Nasal cavity respiratory epithelium epithelial cell of viscerocranial mucosa (primary cell): ENCODE results near the gene PLCE1. TPM values are rescaled to one million over a fixed set of nuclear protein-coding genes. Genes with fewer than 3 reads are reported as not detected.

Source experiments
- total RNA-seq: library from RNA; depleted of rRNA; stranded (reverse); fragments of >200 nt; gene quantifications from 2 replicates; pipeline ENCODE4 v1.2.3, GENCODE V29; 2014

The PLCE1 gene
- total RNA-seq, result under 0.01 and 2.9 TPM in 2 replicates

DNA sequence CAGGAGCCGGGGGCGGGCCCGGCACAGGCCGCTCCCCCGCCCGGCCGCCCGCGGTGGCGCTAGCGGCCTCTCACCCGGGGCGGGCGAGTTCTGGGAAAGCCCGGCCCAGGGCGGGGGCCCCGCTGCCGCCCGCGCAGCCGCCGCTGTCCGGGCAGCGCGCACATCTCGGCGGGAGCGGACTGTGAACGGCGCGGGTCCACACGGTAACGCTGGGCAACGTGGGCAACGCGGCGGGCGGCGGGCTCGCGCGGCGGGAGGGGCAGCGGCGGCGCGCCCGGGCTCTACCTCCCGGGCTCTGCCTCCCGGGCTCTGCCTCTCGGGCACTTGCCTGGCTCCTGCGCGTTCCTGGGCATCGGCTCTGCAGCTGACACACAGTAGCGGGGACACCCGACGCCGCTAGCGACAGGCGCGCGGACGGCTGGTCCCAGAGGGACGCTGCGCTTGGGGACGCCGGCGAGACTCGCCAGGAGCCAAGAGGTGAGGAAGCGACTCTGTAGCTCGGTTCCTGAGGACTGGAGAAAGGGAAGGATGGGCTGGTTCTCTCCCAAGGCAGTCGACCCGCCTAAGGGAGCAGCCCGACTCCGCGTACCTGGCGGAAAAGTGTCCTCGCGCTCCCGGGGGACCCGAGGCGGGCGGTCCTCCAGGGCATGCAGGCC, at the start of gene PLCE1:
PLCE1 (plus strand) TSS at position 150 of the 656 bp plus-strand sequence. CDS start 37,116 bp downstream, outside the sequence.

Other genes with a start within 250 kb of the PLCE1 start
- not detected in 2 replicates for gene LGI1, start 236.0 kb upstream of the PLCE1 start, total RNA-seq
- gene SLC35G1, start 100.0 kb upstream of the PLCE1 start, total RNA-seq, result 3.1 and 4.3 TPM in 2 replicates